ENCODE data around the gene AAMDC.

- TF ChIP-seq CTCF (IDR thresholded peaks at IDR 0.05) (no peak), POLR2A (IDR thresholded peaks at IDR 0.05) (no peak)
Measured at GRCh38 chr11:77813256-77813655, 7.7 kb upstream of the AAMDC start.

Measured in right lobe of liver (tissue), 4 donors.